HG03135 (cell line): ENCODE data around the gene DSP.

ENCODE experiments used
- ATAC-seq: cut with Tn5 transposase; IDR thresholded peaks from one replicate; pipeline ENCODE4 v1.9.1; 2021; ENCODE audit warnings: mild to moderate bottlenecking, moderate library complexity; ENCODE audit not compliant: unreplicated experiment

The DSP gene, protein sequence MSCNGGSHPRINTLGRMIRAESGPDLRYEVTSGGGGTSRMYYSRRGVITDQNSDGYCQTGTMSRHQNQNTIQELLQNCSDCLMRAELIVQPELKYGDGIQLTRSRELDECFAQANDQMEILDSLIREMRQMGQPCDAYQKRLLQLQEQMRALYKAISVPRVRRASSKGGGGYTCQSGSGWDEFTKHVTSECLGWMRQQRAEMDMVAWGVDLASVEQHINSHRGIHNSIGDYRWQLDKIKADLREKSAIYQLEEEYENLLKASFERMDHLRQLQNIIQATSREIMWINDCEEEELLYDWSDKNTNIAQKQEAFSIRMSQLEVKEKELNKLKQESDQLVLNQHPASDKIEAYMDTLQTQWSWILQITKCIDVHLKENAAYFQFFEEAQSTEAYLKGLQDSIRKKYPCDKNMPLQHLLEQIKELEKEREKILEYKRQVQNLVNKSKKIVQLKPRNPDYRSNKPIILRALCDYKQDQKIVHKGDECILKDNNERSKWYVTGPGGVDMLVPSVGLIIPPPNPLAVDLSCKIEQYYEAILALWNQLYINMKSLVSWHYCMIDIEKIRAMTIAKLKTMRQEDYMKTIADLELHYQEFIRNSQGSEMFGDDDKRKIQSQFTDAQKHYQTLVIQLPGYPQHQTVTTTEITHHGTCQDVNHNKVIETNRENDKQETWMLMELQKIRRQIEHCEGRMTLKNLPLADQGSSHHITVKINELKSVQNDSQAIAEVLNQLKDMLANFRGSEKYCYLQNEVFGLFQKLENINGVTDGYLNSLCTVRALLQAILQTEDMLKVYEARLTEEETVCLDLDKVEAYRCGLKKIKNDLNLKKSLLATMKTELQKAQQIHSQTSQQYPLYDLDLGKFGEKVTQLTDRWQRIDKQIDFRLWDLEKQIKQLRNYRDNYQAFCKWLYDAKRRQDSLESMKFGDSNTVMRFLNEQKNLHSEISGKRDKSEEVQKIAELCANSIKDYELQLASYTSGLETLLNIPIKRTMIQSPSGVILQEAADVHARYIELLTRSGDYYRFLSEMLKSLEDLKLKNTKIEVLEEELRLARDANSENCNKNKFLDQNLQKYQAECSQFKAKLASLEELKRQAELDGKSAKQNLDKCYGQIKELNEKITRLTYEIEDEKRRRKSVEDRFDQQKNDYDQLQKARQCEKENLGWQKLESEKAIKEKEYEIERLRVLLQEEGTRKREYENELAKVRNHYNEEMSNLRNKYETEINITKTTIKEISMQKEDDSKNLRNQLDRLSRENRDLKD (N-terminal part only)

DNA sequence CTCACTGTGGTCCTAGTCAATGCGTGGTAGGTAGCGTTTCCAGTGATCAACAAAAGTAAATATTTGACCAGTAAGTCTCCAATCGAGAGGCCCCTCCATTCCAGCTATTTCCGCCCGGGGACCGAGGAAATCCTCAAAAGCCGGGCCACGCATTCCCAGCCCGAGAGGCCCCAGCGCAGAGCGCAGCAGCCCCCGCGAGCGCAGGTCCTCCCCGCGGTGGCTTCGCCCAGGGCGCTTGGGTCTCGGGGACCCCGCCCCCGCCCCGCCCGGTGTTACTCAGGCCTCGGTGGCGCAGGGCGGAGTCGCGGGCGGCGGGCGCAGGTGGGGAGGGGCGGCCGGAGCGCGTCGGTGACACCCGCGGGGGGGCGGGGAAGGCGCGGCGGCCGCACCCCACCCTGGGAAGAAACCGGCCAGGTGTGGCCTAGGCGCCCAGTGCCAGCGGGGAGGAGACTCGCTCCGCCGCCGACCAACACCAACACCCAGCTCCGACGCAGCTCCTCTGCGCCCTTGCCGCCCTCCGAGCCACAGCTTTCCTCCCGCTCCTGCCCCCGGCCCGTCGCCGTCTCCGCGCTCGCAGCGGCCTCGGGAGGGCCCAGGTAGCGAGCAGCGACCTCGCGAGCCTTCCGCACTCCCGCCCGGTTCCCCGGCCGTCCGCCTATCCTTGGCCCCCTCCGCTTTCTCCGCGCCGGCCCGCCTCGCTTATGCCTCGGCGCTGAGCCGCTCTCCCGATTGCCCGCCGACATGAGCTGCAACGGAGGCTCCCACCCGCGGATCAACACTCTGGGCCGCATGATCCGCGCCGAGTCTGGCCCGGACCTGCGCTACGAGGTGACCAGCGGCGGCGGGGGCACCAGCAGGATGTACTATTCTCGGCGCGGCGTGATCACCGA is at the start of gene DSP:
Gene DSP, plus strand, starts transcription at position 497 of the 890 bp plus-strand sequence. Its CDS starts 245 bp downstream, at position 742.
- no peak for ATAC-seq

DNA sequence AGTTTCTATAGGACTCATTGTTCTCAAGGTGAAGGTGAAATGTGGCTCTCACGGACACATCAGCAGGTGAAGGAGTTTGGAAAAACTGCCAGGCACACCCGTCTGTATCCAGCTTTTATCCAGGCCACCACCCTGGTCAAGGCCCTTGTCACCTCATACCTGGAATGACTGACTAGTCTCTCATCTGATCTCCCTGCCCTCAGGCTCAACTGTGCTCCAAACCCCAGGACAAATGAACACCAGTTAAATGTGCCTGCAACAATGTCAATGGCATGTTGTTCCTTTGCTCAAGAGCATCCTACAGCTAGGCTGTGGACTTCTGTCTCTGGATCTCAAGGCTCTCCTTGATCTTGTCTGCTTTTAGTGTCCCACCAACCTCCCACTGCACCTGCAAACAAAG is 47.6 kb upstream of the DSP start:
- ATAC-seq = no peak

DNA sequence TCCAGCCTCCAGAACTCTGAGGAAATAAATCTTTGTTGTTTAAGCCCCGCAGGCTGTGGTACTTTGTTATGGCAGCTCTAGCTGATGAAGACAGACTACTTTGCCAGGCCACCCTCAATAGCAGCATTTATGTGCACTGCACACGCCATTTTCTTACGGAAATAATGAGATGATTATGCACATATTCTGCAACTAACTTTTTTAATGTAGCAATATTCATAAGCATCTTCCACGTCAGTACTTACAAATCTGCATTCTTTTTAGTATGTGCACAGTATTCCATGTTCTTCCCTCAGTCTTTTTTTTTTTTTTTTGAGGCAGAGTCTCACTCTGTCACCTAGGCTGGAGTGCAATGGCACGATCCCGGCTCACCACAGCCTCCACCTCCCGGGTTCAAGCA is 46.8 kb upstream of the DSP start:
- no peak for ATAC-seq

DNA sequence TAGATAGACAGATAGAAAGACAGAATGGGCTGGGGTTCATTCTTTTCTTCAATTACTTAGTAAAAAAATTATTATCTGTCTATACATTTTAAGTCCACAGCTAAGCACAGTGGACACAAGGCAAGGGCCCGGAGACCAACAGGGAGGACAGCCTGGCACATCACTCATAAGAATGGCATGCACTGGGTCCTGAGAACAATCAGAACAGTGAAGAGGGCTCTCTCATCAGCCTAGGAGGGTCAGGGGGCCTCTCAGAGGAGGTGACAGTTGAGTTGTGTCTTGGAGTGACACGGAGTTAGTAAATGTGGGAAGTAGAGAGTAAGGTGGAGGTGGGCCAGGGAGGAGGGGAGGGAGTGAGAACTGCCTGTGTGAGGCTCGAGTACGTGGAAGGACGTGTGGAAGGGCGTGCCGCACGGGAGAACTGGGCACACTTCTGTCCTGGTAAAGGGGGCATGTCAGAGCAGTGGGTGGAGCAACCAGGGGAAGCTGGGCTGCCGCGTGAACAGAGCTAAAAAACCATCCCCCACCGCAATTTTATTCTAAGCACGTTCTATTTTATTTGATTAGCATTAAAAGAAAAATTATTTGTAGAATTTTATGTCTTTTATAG is 45.1 kb upstream of the DSP start:
- ATAC-seq = no peak

DNA sequence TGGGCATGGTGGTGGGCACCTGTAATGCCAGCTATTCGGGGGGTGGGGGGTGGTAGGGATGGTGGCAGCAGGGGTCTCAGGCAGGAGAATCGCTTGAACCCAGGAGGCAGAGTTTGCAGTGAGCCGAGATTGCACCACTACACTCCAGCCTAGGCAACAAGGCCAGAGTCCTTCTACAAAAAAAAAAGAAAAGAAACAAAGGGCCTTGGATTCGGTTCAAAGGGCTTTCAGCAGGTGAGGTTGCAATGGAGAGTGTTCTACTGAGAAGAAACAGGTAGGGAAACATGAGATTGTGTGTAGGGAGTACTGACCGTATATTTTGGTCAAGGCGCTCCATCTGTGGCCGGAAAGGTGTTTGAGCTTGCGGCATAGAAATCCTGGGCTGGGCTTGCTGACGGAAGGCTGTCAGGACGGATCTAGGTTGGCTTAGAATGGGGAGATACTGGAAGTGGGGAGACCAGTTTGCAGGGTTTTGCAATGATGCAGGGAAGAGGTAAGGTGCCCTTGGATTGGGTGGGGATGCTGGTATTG is 40.7 kb upstream of the DSP start:
- ATAC-seq = no peak

DNA sequence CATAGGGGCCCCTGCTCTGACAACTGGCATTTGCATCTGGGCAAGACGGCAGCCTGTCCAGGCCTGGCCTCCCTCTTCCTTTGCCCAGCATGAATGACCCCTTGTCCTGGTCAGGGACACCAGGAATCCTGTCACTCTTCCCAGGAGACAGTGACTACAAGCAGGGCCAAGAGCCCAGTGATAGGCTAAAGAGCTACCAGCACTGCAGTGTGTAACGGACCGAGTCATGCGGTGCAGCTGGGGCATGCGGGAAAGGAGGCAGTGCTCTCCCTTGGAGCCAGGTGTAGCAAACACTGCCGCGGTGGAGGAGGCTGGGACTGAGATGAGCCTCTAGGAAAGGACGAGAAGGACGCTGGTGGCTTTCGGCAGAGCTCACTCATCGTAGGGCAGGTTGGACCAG is 38.7 kb upstream of the DSP start:
- no peak for ATAC-seq

DNA sequence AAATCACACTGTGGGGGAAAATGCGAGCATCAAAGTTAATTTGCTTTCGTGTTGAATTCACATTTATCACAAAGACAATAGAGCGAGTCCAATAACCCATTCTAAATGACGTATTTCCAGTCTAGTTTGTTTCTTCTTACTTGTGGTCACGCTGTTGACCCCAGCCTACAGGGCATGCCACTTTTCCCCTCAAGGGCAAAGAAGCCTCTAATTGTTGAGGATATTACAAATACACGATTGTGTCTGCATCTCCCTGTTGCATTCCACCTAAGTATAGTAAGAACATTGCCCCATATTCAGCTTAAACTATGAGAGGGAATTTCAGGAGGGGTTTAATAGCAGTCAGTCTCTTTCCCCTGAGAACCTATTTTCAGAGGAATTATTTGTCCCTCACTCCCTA is 37.4 kb upstream of the DSP start:
- ATAC-seq = no peak

DNA sequence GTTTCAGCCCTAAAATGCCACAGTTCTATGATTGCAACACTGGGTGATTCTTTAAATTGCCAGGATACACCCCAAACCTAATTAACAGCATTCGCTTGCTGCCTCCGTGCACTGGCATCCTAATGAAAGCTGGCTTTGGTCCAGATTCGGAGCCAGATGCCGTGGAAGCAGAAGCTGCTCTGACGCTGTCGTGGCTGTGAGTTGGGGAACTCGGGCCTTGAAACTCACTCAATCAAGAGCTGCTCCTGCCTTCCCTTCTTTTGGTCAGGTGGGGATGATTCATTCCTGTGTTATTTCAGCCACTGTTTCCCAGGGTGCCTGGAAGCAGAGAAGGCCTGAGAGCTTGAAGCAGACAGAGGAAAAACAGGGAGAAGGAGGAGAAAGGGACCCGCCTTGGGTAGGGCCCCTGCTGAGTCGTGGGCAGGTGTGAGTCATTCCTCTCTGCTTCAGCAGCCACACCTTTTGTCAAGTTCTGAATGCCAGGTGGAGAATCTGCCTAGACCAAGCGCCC is 36.2 kb upstream of the DSP start:
- ATAC-seq = no peak

DNA sequence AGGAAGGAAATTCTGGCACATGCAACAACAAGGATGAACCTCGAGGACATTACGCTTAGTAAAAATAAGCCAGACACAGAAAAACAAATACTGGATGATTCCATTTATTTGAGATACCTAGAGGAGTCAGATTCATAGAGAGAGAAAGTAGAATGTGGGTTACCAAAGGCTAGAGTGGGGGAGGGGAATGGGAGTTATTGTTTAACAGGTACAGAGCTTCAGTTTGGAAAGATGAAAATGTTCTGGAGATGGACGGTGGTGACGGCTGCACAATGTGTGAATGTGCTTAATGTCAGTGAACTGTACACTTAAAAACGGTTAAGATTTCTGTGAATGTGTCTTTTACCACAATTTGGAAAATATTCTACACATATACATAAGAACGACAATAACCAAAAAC is 33.9 kb upstream of the DSP start:
- no peak for ATAC-seq

DNA sequence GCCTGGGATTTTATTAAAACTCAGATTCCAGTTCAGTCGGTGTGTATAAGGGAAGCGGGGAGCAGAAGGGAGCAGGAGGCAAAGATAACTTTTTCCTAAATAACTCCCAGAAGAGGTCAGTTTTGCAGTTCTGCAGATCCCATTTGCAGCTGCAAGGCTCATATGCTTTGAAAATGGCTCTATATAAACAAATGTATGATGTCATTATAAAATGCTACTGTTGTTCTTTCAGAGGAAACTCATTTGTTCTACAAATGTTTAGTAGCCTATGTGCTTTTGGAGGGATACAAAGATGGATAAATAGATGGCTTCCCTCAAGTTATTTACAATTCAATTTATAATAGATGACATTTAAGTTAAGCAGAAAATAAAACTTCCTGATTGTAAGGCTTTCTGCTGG is 29.2 kb upstream of the DSP start:
- no peak for ATAC-seq

DNA sequence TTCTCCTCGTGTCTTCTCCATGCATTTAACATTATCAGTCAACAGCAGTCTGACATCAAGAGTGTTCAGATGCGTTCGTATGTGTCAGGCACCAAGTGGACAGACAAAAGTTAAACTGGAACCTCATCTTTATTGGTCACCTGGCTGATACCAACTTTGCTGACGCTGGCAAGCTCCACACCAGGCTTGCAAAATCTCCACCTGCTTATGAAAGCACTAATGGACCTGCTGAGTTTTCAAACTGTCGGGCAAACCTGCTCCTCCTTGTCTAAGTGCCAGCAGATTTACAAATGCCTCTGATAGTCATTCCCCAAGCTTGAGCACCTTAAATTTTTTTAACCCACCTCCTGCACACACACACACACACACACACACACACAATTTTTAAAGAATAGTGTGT is 27.9 kb upstream of the DSP start:
- ATAC-seq = no peak

DNA sequence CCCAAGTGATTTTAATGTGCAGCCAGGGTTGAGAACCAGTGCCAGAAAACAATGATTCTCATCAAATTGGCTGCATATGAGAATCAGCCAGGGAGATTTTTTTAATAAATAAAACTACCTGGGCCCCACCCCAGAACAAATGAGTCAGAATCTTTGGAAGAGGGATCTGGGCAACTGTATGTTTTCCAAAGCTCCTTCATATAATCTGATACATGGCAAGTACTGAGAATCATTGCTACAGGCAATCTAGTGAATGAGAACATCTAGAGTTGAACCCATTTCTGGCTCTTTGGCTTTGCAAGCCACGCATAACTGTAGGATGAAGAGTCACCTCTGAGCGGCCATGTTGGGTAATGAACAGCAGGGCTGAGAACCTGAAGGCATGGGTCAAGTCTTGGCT is 26.1 kb upstream of the DSP start:
- ATAC-seq = no peak

DNA sequence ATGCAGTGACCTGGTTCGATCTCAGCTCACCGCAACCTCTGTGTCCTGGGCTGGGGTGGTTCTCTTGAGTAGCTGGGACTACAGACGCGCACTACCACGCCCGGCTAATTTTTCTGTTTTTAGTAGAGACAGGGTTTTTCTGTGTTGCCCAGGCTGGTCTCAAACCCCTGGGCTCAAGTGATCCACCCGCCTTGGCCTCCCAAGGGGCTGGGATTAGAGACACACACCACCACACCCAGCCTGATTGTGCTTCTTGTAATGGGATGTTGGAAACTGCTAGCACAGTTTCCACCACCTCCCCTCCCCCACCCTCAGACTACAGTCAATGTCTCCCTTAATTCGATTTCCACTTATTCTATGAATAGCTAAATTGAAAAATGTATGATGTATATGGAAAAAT is 22.6 kb upstream of the DSP start:
- ATAC-seq = no peak

DNA sequence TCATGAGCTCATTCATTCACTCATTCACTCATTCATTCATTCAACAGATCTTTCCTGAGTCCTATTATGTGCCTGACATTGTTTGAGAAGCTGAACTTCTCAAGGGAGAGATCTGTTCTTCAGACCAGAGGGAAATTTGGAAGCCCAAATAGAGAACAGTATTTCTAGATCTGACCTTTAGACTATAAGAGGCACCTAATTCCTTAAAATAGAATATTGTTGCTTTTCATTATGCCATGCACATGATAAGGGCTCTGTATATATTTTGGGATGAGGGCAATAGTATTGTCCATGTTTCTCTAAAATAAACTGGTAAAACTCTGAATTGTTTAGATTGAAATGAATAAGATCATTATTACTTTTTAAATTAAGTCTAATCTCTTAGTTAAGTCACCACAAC is 18.6 kb upstream of the DSP start:
- ATAC-seq = no peak

DNA sequence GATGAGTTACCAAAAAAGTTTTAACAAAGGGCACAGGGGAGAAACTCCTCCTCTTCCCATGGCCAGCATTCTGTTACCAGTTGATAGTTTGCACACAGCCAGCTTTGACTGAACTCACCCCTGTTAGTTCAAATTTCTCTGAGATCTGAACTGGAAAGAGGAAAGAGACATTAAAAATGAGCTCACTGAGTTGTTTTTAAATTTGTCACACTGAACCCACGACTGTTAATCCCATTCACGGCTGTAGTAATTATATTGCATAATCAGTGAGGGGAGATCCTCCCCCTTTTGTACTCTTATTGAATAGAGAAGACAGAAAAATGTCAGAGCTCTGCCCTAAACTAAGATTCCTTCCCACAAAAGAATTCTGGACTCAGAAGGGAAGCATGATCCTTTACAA is 17.5 kb upstream of the DSP start:
- no peak for ATAC-seq

DNA sequence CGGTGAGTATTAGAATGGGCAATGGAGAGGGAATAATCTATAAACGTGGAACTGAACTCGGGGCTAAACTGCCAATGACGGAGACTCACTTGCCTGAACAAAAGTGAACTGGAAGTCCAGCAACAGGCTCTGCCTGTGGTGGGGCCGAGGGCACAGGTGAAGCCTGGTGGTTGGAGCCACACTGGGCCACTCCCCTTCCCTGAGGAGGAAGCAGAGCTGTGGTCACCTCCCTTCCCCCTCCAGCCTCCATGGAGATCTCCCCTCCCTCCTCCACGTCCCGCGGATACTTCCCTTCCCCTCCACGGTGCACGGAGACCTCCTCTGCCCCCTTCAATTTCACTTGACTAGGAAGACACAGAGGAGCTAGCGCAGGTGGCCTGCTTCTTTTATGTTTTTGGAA is 14.7 kb upstream of the DSP start:
- ATAC-seq = no peak

DNA sequence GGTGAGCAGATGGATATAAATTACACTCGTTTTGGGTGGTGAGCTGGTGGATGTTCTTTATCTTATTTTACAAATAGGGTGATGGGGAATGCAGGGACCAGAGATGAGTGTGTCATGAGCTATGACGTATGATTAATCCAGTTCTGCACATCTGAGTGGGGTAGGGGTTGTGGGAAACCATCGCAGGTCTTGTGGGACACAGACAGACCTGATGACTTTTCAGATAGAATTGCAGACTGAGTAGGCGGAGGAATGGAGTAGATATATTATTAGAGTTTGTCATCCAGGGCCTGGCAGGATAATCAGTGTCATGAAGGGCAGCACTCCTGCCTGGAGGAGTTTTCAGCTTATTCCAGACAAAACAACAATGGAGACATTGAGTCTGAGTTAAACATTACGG is 12.9 kb upstream of the DSP start:
- ATAC-seq = no peak

DNA sequence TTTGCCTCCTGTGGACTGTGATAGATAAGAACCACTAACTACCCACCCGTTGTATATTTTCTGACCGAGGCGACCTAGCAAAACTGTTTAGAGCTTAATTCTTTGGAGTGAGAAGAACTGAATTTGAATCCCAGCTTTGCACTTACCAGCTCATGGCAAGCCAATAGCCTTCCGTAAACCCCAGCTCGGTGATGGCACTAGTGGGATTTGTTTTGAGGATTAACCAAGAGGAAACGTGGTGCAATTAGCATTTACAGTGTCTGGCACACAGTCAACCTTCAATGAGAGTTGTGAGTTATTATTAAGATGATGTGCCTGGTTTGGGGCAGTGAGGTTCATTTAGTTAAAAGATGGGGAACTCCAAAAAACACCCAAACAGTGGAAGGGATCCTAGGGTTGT is 12.3 kb upstream of the DSP start:
- ATAC-seq = no peak

DNA sequence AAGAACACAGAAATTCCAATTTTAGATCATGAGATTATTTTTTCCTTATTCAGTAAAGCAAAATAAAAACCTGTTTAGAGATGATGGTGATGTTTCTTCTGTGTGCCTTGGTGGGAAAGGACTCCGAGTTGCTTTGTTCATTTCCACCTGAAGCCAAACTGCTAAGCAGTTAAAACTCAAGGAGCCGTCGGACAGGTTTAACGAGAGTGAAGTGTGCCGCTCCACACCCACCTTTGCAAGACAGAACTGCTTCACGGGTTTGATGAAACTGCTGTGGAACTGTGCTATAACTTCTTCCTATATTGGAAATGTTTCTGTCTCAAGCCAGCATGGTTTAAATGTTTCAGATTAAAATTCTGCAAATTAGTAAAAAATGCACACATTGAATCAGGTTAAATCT is 9.2 kb upstream of the DSP start:
- no peak for ATAC-seq

DNA sequence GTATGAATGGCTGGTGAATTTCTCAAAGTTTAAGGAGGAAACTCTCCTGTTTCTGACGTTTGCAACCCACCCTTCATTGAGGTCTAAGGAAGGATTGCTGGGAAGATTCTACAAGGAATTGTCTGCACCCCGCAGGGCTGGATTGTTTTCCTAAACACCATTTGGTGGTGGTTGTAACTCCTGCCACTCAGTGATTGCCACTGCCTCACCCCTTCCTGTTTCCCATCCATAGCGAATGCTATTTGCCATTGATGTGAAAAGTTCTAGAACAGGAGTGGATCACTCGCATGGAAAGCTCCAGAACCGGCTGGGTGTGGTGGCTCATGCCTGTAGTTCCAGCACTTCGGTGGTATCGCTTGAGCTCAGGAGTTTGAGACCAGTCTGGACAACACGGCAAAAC is 8.7 kb upstream of the DSP start:
- ATAC-seq = no peak
